ENCODE measurements around the gene CRISPLD2. TPM values are rescaled to one million over a fixed set of nuclear protein-coding genes. Genes with fewer than 3 reads are reported as not detected.

CRISPLD2 gene
- total RNA-seq, 3 donors from 2014 or later, result 94.7 to 386 (median 216) TPM

DNA sequence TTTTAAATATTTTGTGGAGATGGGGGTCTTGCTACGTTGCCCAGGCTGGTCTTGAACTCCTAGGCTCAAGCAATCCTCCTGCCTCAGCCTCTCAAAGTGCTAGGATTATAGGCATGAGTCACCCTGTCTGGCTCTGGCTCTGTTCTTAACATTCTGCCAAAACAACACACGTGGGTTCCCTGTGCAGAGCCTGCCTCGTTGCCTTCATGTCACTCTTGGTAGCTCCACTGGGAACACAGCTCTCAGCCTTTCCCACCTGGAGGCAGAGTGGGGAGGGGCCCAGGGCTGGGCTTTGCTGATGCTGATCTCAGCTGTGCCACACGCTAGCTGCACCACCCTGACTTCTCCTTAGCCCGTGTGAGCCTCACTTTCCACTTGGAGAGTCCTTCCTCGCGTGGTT is 19.3 kb downstream of the CRISPLD2 start:
- Histone ChIP-seq H3K4me1 (peaks cover 8 to 14% of the 10 kb centered on the region in 2 donors), H3K9me3 (no peaks in the 10 kb centered on the region), H3K27ac (peak overlapping the region; percentile 71), H3K36me3 (no peaks in the 10 kb centered on the region), H3K4me3 (no peak overlapping the region), H3K27me3 (no peaks in the 10 kb centered on the region)
- TF ChIP-seq POLR2A (IDR thresholded peaks at IDR 0.05) (no peak), POLR2AphosphoS5 (IDR thresholded peaks at IDR 0.05) (no peak)
- TF ChIP-seq, protein P1, sequence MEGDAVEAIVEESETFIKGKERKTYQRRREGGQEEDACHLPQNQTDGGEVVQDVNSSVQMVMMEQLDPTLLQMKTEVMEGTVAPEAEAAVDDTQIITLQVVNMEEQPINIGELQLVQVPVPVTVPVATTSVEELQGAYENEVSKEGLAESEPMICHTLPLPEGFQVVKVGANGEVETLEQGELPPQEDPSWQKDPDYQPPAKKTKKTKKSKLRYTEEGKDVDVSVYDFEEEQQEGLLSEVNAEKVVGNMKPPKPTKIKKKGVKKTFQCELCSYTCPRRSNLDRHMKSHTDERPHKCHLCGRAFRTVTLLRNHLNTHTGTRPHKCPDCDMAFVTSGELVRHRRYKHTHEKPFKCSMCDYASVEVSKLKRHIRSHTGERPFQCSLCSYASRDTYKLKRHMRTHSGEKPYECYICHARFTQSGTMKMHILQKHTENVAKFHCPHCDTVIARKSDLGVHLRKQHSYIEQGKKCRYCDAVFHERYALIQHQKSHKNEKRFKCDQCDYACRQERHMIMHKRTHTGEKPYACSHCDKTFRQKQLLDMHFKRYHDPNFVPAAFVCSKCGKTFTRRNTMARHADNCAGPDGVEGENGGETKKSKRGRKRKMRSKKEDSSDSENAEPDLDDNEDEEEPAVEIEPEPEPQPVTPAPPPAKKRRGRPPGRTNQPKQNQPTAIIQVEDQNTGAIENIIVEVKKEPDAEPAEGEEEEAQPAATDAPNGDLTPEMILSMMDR (IDR thresholded peaks at IDR 0.05), result no peak
- intact Hi-C loops (cut with DNase I; ENCODE audit: low total_unique reads), result no loop called here
- DNase-seq (ENCODE audit: low spot score in 2 of 2), result no peak

DNA sequence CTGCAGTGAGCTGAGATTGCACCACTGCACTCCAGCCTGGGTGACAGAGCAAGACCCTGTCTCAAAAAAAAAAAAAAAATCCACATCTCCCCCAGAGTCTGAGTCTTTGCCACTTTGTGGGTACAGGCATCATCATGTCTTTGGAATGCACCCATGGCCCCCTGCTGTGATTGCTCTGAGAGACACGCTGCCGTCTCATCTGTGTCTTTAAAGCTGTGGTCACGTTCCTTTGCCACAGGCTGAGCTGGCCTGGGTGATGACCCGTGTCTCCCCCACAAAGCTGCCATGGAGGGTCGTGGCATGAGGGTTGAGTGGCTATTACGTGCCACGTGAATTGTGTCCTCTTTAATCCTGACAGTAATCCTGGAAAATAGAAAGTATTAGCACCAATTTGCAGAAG is 20.2 kb downstream of the CRISPLD2 start:
- no peak overlapping the region for H3K27ac ChIP-seq
- H3K4me1 ChIP-seq, result peaks cover 4 to 10% of the 10 kb centered on the region in 2 donors
- H3K9me3 ChIP-seq, result no peaks in the 10 kb centered on the region

GRCh38 chr16:84840687-84841627 is 21.2 kb downstream of the CRISPLD2 start:
- Histone ChIP-seq H3K27ac (peak overlapping the region; percentile 17 to 83), H3K27me3 (no peaks in the 10 kb centered on the region), H3K4me3 (no peak overlapping the region), H3K4me1 (peaks cover 0 to 4% of the 10 kb centered on the region in 2 donors), H3K36me3 (no peaks in the 10 kb centered on the region), H3K9me3 (no peaks in the 10 kb centered on the region)
- TF ChIP-seq, protein P1 (IDR thresholded peaks at IDR 0.05), result no peak
- no peak for TF ChIP-seq POLR2A (IDR thresholded peaks at IDR 0.05)
- TF ChIP-seq POLR2AphosphoS5 (IDR thresholded peaks at IDR 0.05), result no peak
- no peak for DNase-seq (ENCODE audit: low spot score in 2 of 2)
- intact Hi-C loops (cut with DNase I; ENCODE audit: low total_unique reads), result no loop called here

More for the DNA sequence above, 20.2 kb downstream of the CRISPLD2 start:
- intact Hi-C loops (cut with DNase I; ENCODE audit: low total_unique reads), result no loop called here
- H3K36me3 ChIP-seq, result no peaks in the 10 kb centered on the region
- no peaks in the 10 kb centered on the region for H3K27me3 ChIP-seq
- TF ChIP-seq POLR2A (IDR thresholded peaks at IDR 0.05), result no peak
- TF ChIP-seq, protein P1 (IDR thresholded peaks at IDR 0.05), result no peak
- no peak for TF ChIP-seq POLR2AphosphoS5 (IDR thresholded peaks at IDR 0.05)
- no peak for DNase-seq (ENCODE audit: low spot score in 2 of 2)
- no peak overlapping the region for H3K4me3 ChIP-seq

DNA sequence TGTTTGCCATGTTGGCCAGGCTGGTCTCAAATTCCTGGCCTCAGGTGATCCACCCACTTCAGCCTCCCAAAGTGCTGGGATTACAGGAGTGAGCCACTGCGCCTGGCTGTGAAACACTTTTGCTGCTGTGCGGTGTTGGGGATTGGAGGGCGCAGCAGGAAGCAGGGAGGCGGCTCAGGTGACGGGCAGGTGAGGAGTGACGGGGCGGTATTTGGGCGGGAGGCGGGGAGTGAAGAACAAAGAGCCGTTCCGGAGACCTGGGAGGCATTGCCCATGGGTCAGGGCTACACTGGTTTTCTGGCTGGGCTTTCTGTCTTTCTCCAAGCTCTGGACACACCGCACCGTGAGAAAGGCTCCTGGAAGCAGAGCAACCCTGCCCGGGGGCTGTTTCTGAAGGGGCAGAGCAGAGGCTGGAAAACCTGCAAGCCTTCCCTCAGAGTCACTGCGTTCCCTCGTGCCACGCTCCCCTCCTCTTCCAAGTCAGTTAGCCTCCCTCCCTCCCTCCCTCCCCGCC is 22.1 kb downstream of the CRISPLD2 start:
- no peaks in the 10 kb centered on the region for H3K4me1 ChIP-seq
- no peaks in the 10 kb centered on the region for H3K9me3 ChIP-seq
- no peaks in the 10 kb centered on the region for H3K27me3 ChIP-seq
- H3K27ac ChIP-seq, result peak overlapping the region; percentile 83 to 87
- intact Hi-C loops (cut with DNase I; ENCODE audit: low total_unique reads), result no loop called here
- DNase-seq (ENCODE audit: low spot score in 2 of 2), result peak; percentile 72 to 80
- no peak for TF ChIP-seq POLR2A (IDR thresholded peaks at IDR 0.05)
- TF ChIP-seq, protein P1 (IDR thresholded peaks at IDR 0.05), result no peak
- TF ChIP-seq POLR2AphosphoS5 (IDR thresholded peaks at IDR 0.05), result no peak
- H3K36me3 ChIP-seq, result no peaks in the 10 kb centered on the region
- H3K4me3 ChIP-seq, result peak overlapping the region in 2 of 3 donors; percentile 38 to 52
